Jurkat, Clone E6-1 (cell line): ENCODE data around the gene KAT6B.

ENCODE experiments used
- DNase-seq: peaks from one replicate; pipeline ENCODE4 v3.0.0-alpha.2; 2011; ENCODE audit warnings: low read depth, low spot score
- H3K4me3 ChIP-seq: 2 replicates; pipeline ENCODE4 v1.5.1; 2011; ENCODE audit warnings: mild to moderate bottlenecking, low read length, control low read depth, moderate library complexity

Gene KAT6B

DNA sequence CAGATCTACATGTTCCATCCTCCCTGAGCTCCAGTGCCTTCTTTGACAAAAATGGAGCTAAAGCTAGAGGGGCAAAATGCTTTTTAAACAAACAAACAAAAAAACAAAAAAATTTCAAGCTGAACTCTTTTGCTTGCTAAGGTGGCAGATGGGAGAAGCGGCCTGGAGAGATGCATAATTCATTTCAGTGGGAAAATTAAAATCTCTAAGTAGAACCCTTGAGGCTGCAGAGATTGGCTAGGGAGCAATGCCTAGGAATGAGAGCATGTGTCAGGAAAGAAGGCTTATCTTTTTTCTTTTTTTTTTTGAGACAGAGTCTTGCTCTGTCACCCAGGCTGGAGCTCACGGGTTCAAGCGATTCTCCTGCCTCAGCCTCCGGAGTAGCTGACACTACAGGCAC lies 238.7 kb downstream of the KAT6B start:
- no peak for DNase-seq
- H3K4me3 ChIP-seq, result no peak overlapping the region

GRCh38 chr10:75066271-75066670 lies 239.9 kb downstream of the KAT6B start:
- no peak overlapping the region for H3K4me3 ChIP-seq
- no peak for DNase-seq

DNA sequence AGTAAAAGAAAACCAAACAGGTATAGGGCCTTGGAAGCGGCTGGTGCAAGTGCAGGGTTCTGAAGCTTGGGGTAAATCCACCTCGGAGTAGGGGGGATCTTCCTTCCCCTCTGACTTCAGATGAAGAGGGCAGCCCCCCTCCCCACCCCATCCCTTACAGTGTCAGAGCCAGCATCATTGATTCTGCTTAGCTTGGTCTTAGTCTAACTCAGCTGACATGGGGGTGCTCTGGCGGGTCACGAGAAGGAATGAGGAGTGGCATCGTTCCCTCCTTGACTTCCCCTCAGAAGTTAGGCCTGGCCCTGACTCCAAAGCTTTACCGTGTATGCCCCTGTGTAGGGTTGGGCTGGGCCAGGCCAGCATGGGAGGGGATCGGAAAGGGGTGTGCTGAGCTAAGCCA lies 240.9 kb downstream of the KAT6B start:
- H3K4me3 ChIP-seq, result no peak overlapping the region
- no peak for DNase-seq

DNA sequence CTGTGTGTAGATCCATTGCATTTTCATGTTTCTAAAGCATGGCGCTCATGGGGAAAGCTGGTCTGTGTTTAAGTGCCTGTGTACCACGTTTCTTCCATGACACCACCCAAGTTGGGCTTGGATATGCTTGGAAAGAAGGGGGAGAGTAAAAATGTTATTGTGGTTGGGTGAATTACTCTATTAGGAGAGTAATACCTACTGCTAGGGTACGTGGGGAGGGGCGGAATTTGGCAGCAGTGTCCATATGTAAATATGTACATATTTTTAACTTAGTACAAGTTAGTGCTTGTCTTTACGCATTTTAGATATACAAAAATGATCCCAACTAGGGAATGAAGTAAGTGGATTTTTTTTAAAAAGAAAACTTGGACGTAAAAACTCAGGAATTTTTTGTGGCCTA lies 242.1 kb downstream of the KAT6B start:
- H3K4me3 ChIP-seq, result no peak overlapping the region
- DNase-seq, result no peak

- DNase-seq, result no peak
- no peak overlapping the region for H3K4me3 ChIP-seq
Observed at GRCh38 chr10:75070476-75070875, 244.1 kb downstream of the KAT6B start.

GRCh38 chr10:75070961-75071428 lies 244.6 kb downstream of the KAT6B start:
- DNase-seq, result no peak
- H3K4me3 ChIP-seq, result no peak overlapping the region

- no peak for DNase-seq
- no peak overlapping the region for H3K4me3 ChIP-seq
Observed at GRCh38 chr10:75071756-75072155, 245.4 kb downstream of the KAT6B start.

- no peak overlapping the region for H3K4me3 ChIP-seq
- no peak for DNase-seq
Observed at GRCh38 chr10:75072727-75073126, 246.3 kb downstream of the KAT6B start.

- DNase-seq, result no peak
- H3K4me3 ChIP-seq, result no peak overlapping the region
Observed at GRCh38 chr10:75073442-75073841, 247.0 kb downstream of the KAT6B start.

DNA sequence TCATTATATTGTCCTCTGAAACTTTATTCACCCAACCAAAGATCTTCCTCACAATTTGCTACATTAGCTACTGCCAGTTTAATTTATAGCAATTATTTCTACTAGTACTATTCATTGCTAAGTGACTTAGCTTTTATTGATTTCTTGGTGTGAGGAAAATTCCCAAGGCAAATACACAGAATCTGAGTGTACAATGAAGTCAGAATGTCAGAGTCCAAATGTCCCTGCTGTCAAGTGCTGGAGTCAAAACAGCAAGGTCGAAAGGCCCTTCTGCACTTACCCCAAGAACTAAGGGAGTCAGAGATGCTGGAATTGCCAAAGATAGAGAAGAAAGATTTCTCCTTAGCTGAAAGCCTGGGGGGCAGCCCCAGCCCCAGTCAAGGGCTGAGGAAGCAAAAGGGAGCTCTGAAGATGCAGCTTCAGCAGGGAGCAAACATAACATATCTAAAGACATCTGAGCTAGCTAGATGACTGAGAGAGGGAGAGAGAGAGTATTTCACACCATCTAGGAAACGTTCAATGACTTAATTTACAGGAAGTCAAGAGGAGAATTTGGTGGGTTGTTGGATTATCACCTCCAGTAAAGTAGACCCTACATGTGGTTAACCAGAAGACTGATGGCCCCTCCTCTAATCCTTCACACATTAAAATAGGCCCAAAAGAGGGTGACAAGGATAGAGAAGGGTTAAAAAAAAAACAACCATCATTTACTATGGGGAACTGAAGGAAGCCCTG lies 248.5 kb downstream of the KAT6B start:
- H3K4me3 ChIP-seq, result no peak overlapping the region
- DNase-seq, result peak; percentile 22

- DNase-seq, result no peak
- no peak overlapping the region for H3K4me3 ChIP-seq
Observed at GRCh38 chr10:75076348-75076747, 249.9 kb downstream of the KAT6B start.

DNA sequence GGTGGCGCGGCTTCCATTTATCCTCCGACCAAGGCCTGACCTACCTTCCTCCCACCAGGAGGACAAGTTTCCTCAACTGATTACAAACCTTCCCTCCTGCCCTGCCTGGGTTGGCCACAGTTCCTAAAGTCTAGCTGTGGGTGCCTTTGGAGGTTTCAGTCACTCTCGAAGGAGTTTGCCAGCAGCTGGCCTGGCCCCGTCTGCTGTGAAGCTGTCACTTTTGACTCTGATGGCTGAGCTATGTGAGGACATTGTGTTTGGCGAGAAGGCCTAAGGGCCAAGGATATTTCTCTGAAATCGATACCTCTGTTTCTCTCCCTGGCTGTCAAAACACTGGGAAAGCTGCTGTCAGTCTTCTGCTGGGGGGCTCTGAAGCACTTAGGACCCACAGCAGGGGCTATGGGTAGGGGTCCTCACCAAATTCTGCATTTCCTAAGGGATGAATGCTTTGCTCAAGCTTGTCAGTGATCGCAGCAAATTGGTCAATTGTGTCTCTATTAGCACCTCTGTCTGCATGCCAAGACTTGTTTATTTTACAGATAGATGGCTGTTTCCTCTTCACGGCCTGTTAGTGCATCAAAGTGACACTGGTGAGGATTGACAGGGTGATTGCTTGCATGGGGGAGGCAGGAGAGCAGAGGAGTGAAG lies 253.2 kb downstream of the KAT6B start:
- no peak for DNase-seq
- no peak overlapping the region for H3K4me3 ChIP-seq

DNA sequence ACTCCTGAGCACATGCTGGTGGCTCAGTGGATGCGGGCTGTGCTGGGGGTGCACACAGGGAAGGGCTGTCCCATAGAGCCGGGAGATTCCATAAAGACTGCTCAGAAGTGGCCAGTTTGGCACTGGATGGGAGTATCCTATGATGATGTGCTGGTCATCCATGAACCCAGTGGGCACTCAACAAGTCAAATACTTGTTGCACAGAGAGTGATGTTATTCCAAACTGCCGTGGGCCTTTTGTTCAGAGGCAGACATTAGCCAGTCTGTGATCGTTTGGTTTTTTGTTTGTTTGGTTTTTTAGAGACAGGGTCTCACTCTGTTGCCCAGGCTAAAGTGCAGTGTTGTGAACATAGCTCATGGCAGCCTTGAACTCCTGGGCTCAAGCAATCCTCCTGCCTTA lies 254.2 kb downstream of the KAT6B start:
- DNase-seq, result no peak
- no peak overlapping the region for H3K4me3 ChIP-seq

- H3K4me3 ChIP-seq, result no peak overlapping the region
Observed at GRCh38 chr10:75081379-75081778, 255.0 kb downstream of the KAT6B start.

More at GRCh38 chr10:75081379-75081778, 255.0 kb downstream of the KAT6B start:
- no peak for DNase-seq
